GM04503 (cell line): ENCODE results near the gene CD82.
A peak's percentile ranks its signal among the peaks of the same experiment; 100 is the strongest.

ENCODE experiments used
- DNase-seq: peaks from one replicate; pipeline ENCODE4 v3.0.0-alpha.2; 2012; ENCODE audit warnings: low read depth

The CD82 gene

GRCh38 chr11:44618561-44619425, 53.3 kb downstream of the CD82 start:
- no peak for DNase-seq

GRCh38 chr11:44620328-44620725, 54.9 kb downstream of the CD82 start:
- no peak for DNase-seq

GRCh38 chr11:44621140-44621681, 55.7 kb downstream of the CD82 start:
- DNase-seq: no peak

GRCh38 chr11:44621784-44622183, 56.3 kb downstream of the CD82 start:
- no peak for DNase-seq

- no peak for DNase-seq
These were observed 56.8 kb downstream of the CD82 start for GRCh38 chr11:44622190-44622650.

GRCh38 chr11:44622721-44623258, 57.3 kb downstream of the CD82 start:
- no peak for DNase-seq

- no peak for DNase-seq
These were observed 57.9 kb downstream of the CD82 start for GRCh38 chr11:44623341-44623730.

- no peak for DNase-seq
These were observed 58.4 kb downstream of the CD82 start for GRCh38 chr11:44623731-44624491.

- DNase-seq: no peak
These were observed 59.3 kb downstream of the CD82 start for GRCh38 chr11:44624761-44625221.

GRCh38 chr11:44625759-44626523, 60.5 kb downstream of the CD82 start:
- DNase-seq: no peak

- no peak for DNase-seq
These were observed 61.2 kb downstream of the CD82 start for GRCh38 chr11:44626645-44627044.

GRCh38 chr11:44627165-44627789, 61.8 kb downstream of the CD82 start:
- no peak for DNase-seq

- peak; percentile 14 for DNase-seq
These were observed 62.7 kb downstream of the CD82 start for GRCh38 chr11:44627911-44628729.

GRCh38 chr11:44628730-44629700, 63.6 kb downstream of the CD82 start:
- DNase-seq: no peak

GRCh38 chr11:44629732-44630345, 64.4 kb downstream of the CD82 start:
- DNase-seq: no peak

- DNase-seq: no peak
These were observed 65.2 kb downstream of the CD82 start for GRCh38 chr11:44630511-44631210.

- DNase-seq: no peak
These were observed 66.4 kb downstream of the CD82 start for GRCh38 chr11:44631831-44632230.
